ENCODE measurements around the gene NCS1.

GRCh38 chr9:130159915-130160670 is 12.1 kb upstream of the NCS1 start:
- TF ChIP-seq CTCF (IDR thresholded peaks at IDR 0.05), result no peak
- no peak for TF ChIP-seq POLR2AphosphoS5 (IDR thresholded peaks at IDR 0.05)

All from gastroesophageal sphincter (tissue), 3 donors.